Activated CD8-positive, alpha-beta memory T cell treated with anti-CD3 and anti-CD28 coated beads, Interleukin-2, amount 50 U/mL, for 24 hours (primary cell): ENCODE data around the gene RTTN.
"Not testable (repeated sequence)": the region's sequence is repeated elsewhere in the genome, so short reads cannot be mapped to it uniquely, and the experiment has no call there.

Source experiments
- DNase-seq: peaks from one replicate; pipeline ENCODE4 v3.0.0-alpha.2; 2020; ENCODE audit errors: extremely low read depth

RTTN gene

GRCh38 chr18:69980982-69981804 is 224.3 kb downstream of the RTTN start:
- DNase-seq, result no peak

- no peak for DNase-seq
Measured at GRCh38 chr18:69980509-69980908, 225.0 kb downstream of the RTTN start.

GRCh38 chr18:69978732-69979715 is 226.5 kb downstream of the RTTN start:
- no peak for DNase-seq

- DNase-seq, result not testable (repeated sequence)
Measured at GRCh38 chr18:69975294-69975693, 230.2 kb downstream of the RTTN start.

- no peak for DNase-seq
Measured at GRCh38 chr18:69974365-69974764, 231.1 kb downstream of the RTTN start.

- DNase-seq, result no peak
Measured at GRCh38 chr18:69969491-69969890, 236.0 kb downstream of the RTTN start.

- no peak for DNase-seq
Measured at GRCh38 chr18:69968039-69968438, 237.4 kb downstream of the RTTN start.

GRCh38 chr18:69963196-69963595 is 242.3 kb downstream of the RTTN start:
- DNase-seq, result no peak

GRCh38 chr18:69961718-69962117 is 243.8 kb downstream of the RTTN start:
- no peak for DNase-seq

- no peak for DNase-seq
Measured at GRCh38 chr18:69958422-69958821, 247.1 kb downstream of the RTTN start.

GRCh38 chr18:69957747-69958146 is 247.7 kb downstream of the RTTN start:
- DNase-seq, result no peak

- DNase-seq, result no peak
Measured at GRCh38 chr18:69956665-69957620, 248.5 kb downstream of the RTTN start.

- no peak for DNase-seq
Measured at GRCh38 chr18:69956057-69956456, 249.4 kb downstream of the RTTN start.

GRCh38 chr18:69954719-69955480 is 250.6 kb downstream of the RTTN start:
- DNase-seq, result no peak

- no peak for DNase-seq
Measured at GRCh38 chr18:69953191-69953590, 252.3 kb downstream of the RTTN start.
